ENCODE measurements around the gene GOLGA1. TPM values are rescaled to one million over a fixed set of nuclear protein-coding genes. Genes with fewer than 3 reads are reported as not detected.

The GOLGA1 gene
- total RNA-seq, 1 experiment from 2014 or later, result 9.6 TPM

DNA sequence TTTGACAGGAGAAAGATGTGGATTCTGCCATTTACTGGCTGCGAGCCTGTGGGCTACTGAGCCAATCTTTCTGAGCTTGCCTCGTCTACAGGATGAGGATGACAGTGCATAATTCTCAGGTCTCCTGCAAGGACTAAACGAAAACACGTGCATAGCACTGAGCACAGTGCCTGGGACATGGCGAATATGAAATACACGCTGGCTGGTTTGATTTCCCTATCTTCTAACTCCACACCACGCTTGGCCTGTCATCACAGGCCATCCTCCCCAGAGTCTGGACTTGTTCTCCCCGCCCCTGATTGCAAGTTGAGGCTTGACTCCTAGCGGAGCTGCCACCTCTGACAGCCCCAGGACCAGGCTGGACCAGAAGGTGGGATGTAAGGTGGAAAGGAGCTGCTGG is 41.0 kb downstream of the GOLGA1 start (continued):
- TF ChIP-seq, protein P1, sequence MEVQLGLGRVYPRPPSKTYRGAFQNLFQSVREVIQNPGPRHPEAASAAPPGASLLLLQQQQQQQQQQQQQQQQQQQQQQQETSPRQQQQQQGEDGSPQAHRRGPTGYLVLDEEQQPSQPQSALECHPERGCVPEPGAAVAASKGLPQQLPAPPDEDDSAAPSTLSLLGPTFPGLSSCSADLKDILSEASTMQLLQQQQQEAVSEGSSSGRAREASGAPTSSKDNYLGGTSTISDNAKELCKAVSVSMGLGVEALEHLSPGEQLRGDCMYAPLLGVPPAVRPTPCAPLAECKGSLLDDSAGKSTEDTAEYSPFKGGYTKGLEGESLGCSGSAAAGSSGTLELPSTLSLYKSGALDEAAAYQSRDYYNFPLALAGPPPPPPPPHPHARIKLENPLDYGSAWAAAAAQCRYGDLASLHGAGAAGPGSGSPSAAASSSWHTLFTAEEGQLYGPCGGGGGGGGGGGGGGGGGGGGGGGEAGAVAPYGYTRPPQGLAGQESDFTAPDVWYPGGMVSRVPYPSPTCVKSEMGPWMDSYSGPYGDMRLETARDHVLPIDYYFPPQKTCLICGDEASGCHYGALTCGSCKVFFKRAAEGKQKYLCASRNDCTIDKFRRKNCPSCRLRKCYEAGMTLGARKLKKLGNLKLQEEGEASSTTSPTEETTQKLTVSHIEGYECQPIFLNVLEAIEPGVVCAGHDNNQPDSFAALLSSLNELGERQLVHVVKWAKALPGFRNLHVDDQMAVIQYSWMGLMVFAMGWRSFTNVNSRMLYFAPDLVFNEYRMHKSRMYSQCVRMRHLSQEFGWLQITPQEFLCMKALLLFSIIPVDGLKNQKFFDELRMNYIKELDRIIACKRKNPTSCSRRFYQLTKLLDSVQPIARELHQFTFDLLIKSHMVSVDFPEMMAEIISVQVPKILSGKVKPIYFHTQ (CRISPR knock-in tag; IDR thresholded peaks at IDR 0.05), result no peak
- TF ChIP-seq, protein P2, sequence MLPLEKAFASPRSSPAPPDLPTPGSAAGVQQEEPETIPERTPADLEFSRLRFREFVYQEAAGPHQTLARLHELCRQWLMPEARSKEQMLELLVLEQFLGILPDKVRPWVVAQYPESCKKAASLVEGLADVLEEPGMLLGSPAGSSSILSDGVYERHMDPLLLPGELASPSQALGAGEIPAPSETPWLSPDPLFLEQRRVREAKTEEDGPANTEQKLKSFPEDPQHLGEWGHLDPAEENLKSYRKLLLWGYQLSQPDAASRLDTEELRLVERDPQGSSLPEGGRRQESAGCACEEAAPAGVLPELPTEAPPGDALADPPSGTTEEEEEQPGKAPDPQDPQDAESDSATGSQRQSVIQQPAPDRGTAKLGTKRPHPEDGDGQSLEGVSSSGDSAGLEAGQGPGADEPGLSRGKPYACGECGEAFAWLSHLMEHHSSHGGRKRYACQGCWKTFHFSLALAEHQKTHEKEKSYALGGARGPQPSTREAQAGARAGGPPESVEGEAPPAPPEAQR (CRISPR knock-in tag; IDR thresholded peaks at IDR 0.05), result no peak
- TF ChIP-seq, protein P3, sequence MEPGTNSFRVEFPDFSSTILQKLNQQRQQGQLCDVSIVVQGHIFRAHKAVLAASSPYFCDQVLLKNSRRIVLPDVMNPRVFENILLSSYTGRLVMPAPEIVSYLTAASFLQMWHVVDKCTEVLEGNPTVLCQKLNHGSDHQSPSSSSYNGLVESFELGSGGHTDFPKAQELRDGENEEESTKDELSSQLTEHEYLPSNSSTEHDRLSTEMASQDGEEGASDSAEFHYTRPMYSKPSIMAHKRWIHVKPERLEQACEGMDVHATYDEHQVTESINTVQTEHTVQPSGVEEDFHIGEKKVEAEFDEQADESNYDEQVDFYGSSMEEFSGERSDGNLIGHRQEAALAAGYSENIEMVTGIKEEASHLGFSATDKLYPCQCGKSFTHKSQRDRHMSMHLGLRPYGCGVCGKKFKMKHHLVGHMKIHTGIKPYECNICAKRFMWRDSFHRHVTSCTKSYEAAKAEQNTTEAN (CRISPR knock-in tag; IDR thresholded peaks at IDR 0.05), result no peak
- TF ChIP-seq, protein P4, sequence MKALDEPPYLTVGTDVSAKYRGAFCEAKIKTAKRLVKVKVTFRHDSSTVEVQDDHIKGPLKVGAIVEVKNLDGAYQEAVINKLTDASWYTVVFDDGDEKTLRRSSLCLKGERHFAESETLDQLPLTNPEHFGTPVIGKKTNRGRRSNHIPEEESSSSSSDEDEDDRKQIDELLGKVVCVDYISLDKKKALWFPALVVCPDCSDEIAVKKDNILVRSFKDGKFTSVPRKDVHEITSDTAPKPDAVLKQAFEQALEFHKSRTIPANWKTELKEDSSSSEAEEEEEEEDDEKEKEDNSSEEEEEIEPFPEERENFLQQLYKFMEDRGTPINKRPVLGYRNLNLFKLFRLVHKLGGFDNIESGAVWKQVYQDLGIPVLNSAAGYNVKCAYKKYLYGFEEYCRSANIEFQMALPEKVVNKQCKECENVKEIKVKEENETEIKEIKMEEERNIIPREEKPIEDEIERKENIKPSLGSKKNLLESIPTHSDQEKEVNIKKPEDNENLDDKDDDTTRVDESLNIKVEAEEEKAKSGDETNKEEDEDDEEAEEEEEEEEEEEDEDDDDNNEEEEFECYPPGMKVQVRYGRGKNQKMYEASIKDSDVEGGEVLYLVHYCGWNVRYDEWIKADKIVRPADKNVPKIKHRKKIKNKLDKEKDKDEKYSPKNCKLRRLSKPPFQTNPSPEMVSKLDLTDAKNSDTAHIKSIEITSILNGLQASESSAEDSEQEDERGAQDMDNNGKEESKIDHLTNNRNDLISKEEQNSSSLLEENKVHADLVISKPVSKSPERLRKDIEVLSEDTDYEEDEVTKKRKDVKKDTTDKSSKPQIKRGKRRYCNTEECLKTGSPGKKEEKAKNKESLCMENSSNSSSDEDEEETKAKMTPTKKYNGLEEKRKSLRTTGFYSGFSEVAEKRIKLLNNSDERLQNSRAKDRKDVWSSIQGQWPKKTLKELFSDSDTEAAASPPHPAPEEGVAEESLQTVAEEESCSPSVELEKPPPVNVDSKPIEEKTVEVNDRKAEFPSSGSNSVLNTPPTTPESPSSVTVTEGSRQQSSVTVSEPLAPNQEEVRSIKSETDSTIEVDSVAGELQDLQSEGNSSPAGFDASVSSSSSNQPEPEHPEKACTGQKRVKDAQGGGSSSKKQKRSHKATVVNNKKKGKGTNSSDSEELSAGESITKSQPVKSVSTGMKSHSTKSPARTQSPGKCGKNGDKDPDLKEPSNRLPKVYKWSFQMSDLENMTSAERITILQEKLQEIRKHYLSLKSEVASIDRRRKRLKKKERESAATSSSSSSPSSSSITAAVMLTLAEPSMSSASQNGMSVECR (CRISPR knock-in tag; IDR thresholded peaks at IDR 0.05; ENCODE audit: borderline replicate concordance), result no peak
- TF ChIP-seq, protein P5, sequence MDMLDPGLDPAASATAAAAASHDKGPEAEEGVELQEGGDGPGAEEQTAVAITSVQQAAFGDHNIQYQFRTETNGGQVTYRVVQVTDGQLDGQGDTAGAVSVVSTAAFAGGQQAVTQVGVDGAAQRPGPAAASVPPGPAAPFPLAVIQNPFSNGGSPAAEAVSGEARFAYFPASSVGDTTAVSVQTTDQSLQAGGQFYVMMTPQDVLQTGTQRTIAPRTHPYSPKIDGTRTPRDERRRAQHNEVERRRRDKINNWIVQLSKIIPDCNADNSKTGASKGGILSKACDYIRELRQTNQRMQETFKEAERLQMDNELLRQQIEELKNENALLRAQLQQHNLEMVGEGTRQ (CRISPR knock-in tag; IDR thresholded peaks at IDR 0.05), result no peak
- TF ChIP-seq, protein P6, sequence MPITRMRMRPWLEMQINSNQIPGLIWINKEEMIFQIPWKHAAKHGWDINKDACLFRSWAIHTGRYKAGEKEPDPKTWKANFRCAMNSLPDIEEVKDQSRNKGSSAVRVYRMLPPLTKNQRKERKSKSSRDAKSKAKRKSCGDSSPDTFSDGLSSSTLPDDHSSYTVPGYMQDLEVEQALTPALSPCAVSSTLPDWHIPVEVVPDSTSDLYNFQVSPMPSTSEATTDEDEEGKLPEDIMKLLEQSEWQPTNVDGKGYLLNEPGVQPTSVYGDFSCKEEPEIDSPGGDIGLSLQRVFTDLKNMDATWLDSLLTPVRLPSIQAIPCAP (CRISPR knock-in tag; IDR thresholded peaks at IDR 0.05), result no peak
- TF ChIP-seq KAT7 (CRISPR knock-in tag; IDR thresholded peaks at IDR 0.05; ENCODE audit: borderline replicate concordance) (no peak), CBFB (CRISPR knock-in tag; IDR thresholded peaks at IDR 0.05; ENCODE audit: low read depth) (no peak), FOXJ3 (CRISPR knock-in tag; IDR thresholded peaks at IDR 0.05; ENCODE audit: borderline replicate concordance) (no peak), ZNF317 (CRISPR knock-in tag; IDR thresholded peaks at IDR 0.05; ENCODE audit: borderline replicate concordance, low read depth) (no peak), ZNF396 (CRISPR knock-in tag; IDR thresholded peaks at IDR 0.05; ENCODE audit: borderline replicate concordance) (no peak)
- TF ChIP-seq, protein P7, sequence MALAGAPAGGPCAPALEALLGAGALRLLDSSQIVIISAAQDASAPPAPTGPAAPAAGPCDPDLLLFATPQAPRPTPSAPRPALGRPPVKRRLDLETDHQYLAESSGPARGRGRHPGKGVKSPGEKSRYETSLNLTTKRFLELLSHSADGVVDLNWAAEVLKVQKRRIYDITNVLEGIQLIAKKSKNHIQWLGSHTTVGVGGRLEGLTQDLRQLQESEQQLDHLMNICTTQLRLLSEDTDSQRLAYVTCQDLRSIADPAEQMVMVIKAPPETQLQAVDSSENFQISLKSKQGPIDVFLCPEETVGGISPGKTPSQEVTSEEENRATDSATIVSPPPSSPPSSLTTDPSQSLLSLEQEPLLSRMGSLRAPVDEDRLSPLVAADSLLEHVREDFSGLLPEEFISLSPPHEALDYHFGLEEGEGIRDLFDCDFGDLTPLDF (CRISPR knock-in tag; IDR thresholded peaks at IDR 0.05), result no peak

Measured in WTC11 (cell line).